Breast epithelium (tissue), 3 donors: ENCODE data around the gene RELT.

Source experiments
- CTCF ChIP-seq, 3 donors: fragments of 450-650 bp; IDR thresholded peaks; one replicate each; pipeline ENCODE4 v1.5.1; 2016 to 2017; ENCODE audit warnings: antibody characterized with exemption in 3 of 3, mild to moderate bottlenecking in 3 of 3, moderate library complexity in 3 of 3
- POLR2A ChIP-seq: fragments of 450-650 bp; IDR thresholded peaks from one replicate; pipeline ENCODE4 v1.6.1; 2016; ENCODE audit warnings: antibody characterized with exemption, mild to moderate bottlenecking, moderate library complexity
- POLR2AphosphoS5 ChIP-seq, 3 donors: sonication (generic); formaldehyde crosslinking; IDR thresholded peaks; one replicate each; pipeline ENCODE4 v1.6.1; 2017; ENCODE audit warnings: antibody characterized with exemption in 3 of 3

DNA sequence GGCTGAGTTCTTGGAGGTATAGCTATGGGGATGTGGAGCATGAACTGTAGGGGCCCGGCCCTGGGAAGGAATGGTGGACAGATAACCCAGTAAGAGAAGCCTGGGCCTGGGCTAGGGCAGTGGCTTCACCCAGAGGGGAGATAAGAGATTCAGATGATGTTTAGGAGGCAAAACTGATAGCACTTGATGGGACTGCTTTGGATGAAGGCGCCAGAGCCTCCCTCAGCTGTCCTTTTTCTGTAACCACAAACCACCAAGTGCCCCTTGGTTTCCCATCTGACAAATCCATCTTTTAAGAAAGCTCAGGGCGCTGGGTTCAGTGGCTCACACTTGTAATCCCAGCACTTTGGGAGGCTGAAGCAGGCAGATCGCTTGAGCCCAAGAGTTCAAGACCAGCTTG is 23.4 kb downstream of the RELT start:
- TF ChIP-seq POLR2A (no peak), CTCF (IDR thresholded peaks at IDR 0.05) (no peak), POLR2AphosphoS5 (IDR thresholded peaks at IDR 0.05) (no peak)
